Nephron progenitor cell (in vitro differentiated cells): ENCODE measurements around the gene NFATC1.

Experiments used
- DNase-seq: peaks from one replicate; pipeline ENCODE4 v3.0.0; 2021
- H3K27ac Mint-ChIP-seq: 2 replicates; pipeline ENCODE4 v1.8.0; 2021; ENCODE audit warnings: mild to moderate bottlenecking, moderate library complexity, mixed read lengths
- H3K27me3 Mint-ChIP-seq: 2 replicates; pipeline ENCODE4 v1.8.0; 2021; ENCODE audit warnings: mild to moderate bottlenecking, low read depth, mixed read lengths; ENCODE audit not compliant: poor library complexity
- H3K36me3 Mint-ChIP-seq: 2 replicates; pipeline ENCODE4 v1.8.0; 2021; ENCODE audit warnings: low read depth, mixed read lengths
- H3K4me1 Mint-ChIP-seq: 2 replicates; pipeline ENCODE4 v1.8.0; 2021; ENCODE audit warnings: mixed read lengths
- H3K4me3 Mint-ChIP-seq: 2 replicates; pipeline ENCODE4 v1.8.0; 2021; ENCODE audit warnings: mild to moderate bottlenecking, moderate library complexity, mixed read lengths
- H3K9me3 Mint-ChIP-seq: 2 replicates; pipeline ENCODE4 v1.8.0; 2021; ENCODE audit warnings: mild to moderate bottlenecking, moderate library complexity, mixed read lengths
- TF ChIP-seq, protein P1 (sequence below): fragments of 200-600 bp; sonication (generic); IDR thresholded peaks from 2 replicates; pipeline ENCODE4 v1.5.0; 2021; ENCODE audit warnings: antibody characterized with exemption

The NFATC1 gene

GRCh38 chr18:79548986-79549637 is 153.4 kb downstream of the NFATC1 start:
- H3K9me3 Mint-ChIP-seq, result peaks cover 4% of the 10 kb centered on the region
- H3K4me1 Mint-ChIP-seq, result peaks cover 10% of the 10 kb centered on the region
- no peak for DNase-seq
- no peak overlapping the region for H3K4me3 Mint-ChIP-seq
- H3K27ac Mint-ChIP-seq, result no peak overlapping the region
- peaks cover 12% of the 10 kb centered on the region for H3K27me3 Mint-ChIP-seq
- H3K36me3 Mint-ChIP-seq, result no peaks in the 10 kb centered on the region
- TF ChIP-seq, protein P1, sequence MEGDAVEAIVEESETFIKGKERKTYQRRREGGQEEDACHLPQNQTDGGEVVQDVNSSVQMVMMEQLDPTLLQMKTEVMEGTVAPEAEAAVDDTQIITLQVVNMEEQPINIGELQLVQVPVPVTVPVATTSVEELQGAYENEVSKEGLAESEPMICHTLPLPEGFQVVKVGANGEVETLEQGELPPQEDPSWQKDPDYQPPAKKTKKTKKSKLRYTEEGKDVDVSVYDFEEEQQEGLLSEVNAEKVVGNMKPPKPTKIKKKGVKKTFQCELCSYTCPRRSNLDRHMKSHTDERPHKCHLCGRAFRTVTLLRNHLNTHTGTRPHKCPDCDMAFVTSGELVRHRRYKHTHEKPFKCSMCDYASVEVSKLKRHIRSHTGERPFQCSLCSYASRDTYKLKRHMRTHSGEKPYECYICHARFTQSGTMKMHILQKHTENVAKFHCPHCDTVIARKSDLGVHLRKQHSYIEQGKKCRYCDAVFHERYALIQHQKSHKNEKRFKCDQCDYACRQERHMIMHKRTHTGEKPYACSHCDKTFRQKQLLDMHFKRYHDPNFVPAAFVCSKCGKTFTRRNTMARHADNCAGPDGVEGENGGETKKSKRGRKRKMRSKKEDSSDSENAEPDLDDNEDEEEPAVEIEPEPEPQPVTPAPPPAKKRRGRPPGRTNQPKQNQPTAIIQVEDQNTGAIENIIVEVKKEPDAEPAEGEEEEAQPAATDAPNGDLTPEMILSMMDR, result no peak

GRCh38 chr18:79549638-79550000 is 153.9 kb downstream of the NFATC1 start:
- Mint-ChIP-seq H3K4me3 (no peak overlapping the region), H3K27ac (no peak overlapping the region), H3K9me3 (peaks cover 4% of the 10 kb centered on the region), H3K36me3 (no peaks in the 10 kb centered on the region), H3K27me3 (peaks cover 12% of the 10 kb centered on the region), H3K4me1 (peaks cover 10% of the 10 kb centered on the region)
- TF ChIP-seq, protein P1, result no peak
- DNase-seq, result no peak

DNA sequence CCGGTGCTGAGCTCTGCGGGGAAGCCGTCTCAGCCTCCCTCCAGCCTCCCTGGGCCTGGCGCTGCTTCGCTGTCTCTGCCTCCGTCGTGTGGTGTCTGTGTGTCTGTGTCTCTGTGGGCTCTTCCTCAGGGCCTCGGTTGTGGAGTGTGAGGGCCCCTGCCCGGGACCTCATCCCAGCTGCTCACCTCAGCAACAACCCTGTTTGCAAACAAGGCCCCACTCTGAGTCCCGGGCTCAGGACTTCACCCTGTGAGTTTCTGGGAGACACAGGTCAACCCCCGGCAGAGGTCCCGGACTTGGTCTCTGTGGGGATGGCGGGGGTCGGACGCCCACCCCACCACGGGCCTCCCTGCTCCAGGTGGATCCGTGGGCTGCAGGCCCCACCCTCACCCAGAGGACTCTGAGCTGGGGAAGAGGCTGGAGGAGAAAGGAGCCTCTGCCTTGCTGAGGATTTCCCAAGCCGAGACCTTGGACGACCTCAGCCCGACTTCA is 156.5 kb downstream of the NFATC1 start:
- peaks cover 7% of the 10 kb centered on the region for H3K9me3 Mint-ChIP-seq
- no peak overlapping the region for H3K4me3 Mint-ChIP-seq
- no peak overlapping the region for H3K27ac Mint-ChIP-seq
- no peak for DNase-seq
- H3K36me3 Mint-ChIP-seq, result no peaks in the 10 kb centered on the region
- TF ChIP-seq, protein P1, result no peak
- H3K27me3 Mint-ChIP-seq, result peaks cover 2% of the 10 kb centered on the region
- peaks cover 5% of the 10 kb centered on the region for H3K4me1 Mint-ChIP-seq

- Mint-ChIP-seq H3K27ac (no peak overlapping the region), H3K9me3 (peaks cover 7% of the 10 kb centered on the region), H3K4me3 (no peak overlapping the region), H3K36me3 (no peaks in the 10 kb centered on the region), H3K27me3 (peaks cover 2% of the 10 kb centered on the region), H3K4me1 (peaks cover 5% of the 10 kb centered on the region)
- TF ChIP-seq, protein P1, result no peak
- DNase-seq, result no peak
Measured at GRCh38 chr18:79552696-79553095, 157.0 kb downstream of the NFATC1 start.

DNA sequence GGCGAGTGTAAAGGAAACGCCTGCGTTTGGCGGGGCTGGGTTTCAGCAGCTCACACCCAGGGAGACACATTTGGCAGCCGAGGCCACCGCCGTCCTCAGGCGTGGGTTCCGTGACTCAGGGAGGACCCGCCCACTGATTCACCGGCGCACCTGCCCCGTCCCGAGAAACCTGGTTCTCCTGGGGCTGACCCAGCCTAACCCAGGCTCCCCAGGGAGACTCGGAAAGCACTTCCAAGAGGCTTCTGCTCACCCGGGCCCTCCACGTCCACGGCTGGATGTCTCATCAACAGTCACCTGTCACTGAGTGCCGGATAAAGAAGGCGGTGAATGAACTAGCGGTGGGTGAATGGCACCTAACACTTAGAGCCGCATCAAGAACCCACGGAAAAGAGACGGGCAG is 157.4 kb downstream of the NFATC1 start:
- no peak for DNase-seq
- peaks cover 5% of the 10 kb centered on the region for H3K4me1 Mint-ChIP-seq
- H3K9me3 Mint-ChIP-seq, result peaks cover 6% of the 10 kb centered on the region
- no peak overlapping the region for H3K4me3 Mint-ChIP-seq
- no peak overlapping the region for H3K27ac Mint-ChIP-seq
- no peaks in the 10 kb centered on the region for H3K36me3 Mint-ChIP-seq
- TF ChIP-seq, protein P1, result no peak
- peaks cover 2% of the 10 kb centered on the region for H3K27me3 Mint-ChIP-seq

DNA sequence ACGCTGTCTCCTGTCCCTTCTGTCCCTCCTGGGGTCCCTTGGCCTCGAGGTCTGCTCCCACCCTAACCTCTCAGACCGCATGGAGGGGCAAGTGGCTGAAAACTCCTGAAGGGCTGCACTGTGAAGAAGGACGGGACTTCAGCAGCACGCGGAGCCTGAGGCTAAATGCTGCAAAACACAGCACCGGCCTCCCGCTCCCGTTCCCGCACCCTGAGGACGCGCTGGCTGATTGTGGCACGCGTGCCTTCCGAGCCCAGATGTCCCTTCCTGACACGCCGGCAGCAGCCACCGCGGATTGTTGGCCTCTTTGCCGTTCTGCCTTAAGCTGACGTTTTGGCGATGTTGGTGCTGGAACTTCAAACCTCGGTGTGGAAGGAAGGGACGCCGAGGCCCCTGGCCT is 158.0 kb downstream of the NFATC1 start:
- DNase-seq, result no peak
- H3K36me3 Mint-ChIP-seq, result no peaks in the 10 kb centered on the region
- no peak overlapping the region for H3K27ac Mint-ChIP-seq
- H3K9me3 Mint-ChIP-seq, result peaks cover 7% of the 10 kb centered on the region
- H3K4me3 Mint-ChIP-seq, result no peak overlapping the region
- peaks cover 2% of the 10 kb centered on the region for H3K27me3 Mint-ChIP-seq
- peaks cover 5% of the 10 kb centered on the region for H3K4me1 Mint-ChIP-seq
- TF ChIP-seq, protein P1, result no peak
